Right forelimb (tissue), 1 donor: ENCODE measurements around the gene LBP.
"Not testable (repeated sequence)": the region's sequence is repeated elsewhere in the genome, so short reads cannot be mapped to it uniquely, and the experiment has no call there.

Source experiments
- DNase-seq: peaks from one replicate; pipeline ENCODE4 v3.0.0-alpha.2; 2018

LBP gene

GRCh38 chr20:38321959-38322598 lies 24.2 kb upstream of the LBP start:
- no peak for DNase-seq

GRCh38 chr20:38324159-38324558 lies 22.1 kb upstream of the LBP start:
- DNase-seq = no peak

- no peak for DNase-seq
Observed at GRCh38 chr20:38325167-38325566, 21.1 kb upstream of the LBP start.

- no peak for DNase-seq
Observed at GRCh38 chr20:38325905-38326304, 20.4 kb upstream of the LBP start.

GRCh38 chr20:38326309-38326708 lies 20.0 kb upstream of the LBP start:
- no peak for DNase-seq

GRCh38 chr20:38330638-38331037 lies 15.6 kb upstream of the LBP start:
- DNase-seq = no peak

GRCh38 chr20:38331245-38331644 lies 15.0 kb upstream of the LBP start:
- DNase-seq = no peak

GRCh38 chr20:38331814-38332213 lies 14.5 kb upstream of the LBP start:
- no peak for DNase-seq

GRCh38 chr20:38334016-38334415 lies 12.3 kb upstream of the LBP start:
- no peak for DNase-seq

- no peak for DNase-seq
Observed at GRCh38 chr20:38336726-38337125, 9.6 kb upstream of the LBP start.

GRCh38 chr20:38337561-38338140 lies 8.6 kb upstream of the LBP start:
- DNase-seq = no peak

- DNase-seq = no peak
Observed at GRCh38 chr20:38338849-38339520, 7.3 kb upstream of the LBP start.

- not testable (repeated sequence) for DNase-seq
Observed at GRCh38 chr20:38339521-38339896, 6.8 kb upstream of the LBP start.

- DNase-seq = no peak
Observed at GRCh38 chr20:38339997-38340396, 6.3 kb upstream of the LBP start.

- no peak for DNase-seq
Observed at GRCh38 chr20:38340693-38341092, 5.6 kb upstream of the LBP start.

- no peak for DNase-seq
Observed at GRCh38 chr20:38342216-38342615, 4.1 kb upstream of the LBP start.

- no peak for DNase-seq
Observed at GRCh38 chr20:38342713-38343310, 3.5 kb upstream of the LBP start.

GRCh38 chr20:38343311-38344106 lies 2.8 kb upstream of the LBP start:
- peak; percentile 50 for DNase-seq

GRCh38 chr20:38344107-38344701 lies 2.1 kb upstream of the LBP start:
- no peak for DNase-seq

- DNase-seq = no peak
Observed at GRCh38 chr20:38345643-38346042, 639 bp upstream of the LBP start.

GRCh38 chr20:38346741-38347140 lies 459 bp downstream of the LBP start:
- no peak for DNase-seq

- no peak for DNase-seq
Observed at GRCh38 chr20:38349856-38350255, 3.6 kb downstream of the LBP start.
